ENCODE measurements around the gene TRMU.

DNA sequence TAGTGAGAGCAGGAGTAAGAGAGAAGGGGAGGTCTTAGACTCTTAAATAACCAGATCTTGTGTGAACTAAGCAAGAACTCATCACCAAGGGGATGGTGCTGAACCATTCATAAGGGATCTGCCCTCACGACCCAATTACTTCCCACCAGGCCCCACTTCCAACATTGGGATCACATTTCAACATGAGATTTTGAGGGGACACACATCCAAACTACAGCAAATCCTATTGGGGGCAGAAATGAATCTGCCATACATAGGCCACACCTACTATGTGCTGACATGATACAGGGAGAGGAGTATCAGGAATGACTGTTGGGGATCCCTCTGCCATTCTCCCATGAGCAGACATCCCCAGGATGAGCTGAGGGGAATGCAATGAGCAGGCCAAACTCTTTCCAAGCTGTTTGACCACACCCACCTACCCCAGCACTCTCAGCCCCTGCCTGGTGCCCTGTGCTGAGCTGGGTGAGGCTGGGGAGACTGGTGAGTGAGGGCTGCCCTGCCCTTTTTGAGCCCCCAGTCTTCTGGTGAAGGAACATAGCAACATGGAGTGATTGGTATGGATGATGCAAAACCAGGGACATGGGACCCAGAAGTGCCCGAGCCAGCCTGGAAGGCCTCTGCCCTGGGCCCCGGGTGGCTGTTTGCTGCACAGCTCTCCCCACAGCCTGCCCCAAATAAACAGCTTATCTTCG lies 40.1 kb upstream of the TRMU start:
- TF ChIP-seq, protein P1, sequence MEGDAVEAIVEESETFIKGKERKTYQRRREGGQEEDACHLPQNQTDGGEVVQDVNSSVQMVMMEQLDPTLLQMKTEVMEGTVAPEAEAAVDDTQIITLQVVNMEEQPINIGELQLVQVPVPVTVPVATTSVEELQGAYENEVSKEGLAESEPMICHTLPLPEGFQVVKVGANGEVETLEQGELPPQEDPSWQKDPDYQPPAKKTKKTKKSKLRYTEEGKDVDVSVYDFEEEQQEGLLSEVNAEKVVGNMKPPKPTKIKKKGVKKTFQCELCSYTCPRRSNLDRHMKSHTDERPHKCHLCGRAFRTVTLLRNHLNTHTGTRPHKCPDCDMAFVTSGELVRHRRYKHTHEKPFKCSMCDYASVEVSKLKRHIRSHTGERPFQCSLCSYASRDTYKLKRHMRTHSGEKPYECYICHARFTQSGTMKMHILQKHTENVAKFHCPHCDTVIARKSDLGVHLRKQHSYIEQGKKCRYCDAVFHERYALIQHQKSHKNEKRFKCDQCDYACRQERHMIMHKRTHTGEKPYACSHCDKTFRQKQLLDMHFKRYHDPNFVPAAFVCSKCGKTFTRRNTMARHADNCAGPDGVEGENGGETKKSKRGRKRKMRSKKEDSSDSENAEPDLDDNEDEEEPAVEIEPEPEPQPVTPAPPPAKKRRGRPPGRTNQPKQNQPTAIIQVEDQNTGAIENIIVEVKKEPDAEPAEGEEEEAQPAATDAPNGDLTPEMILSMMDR (optimal IDR thresholded peaks at IDR 0.05 in 1 of 3, IDR thresholded peaks at IDR 0.05 in 1 of 3, conservative IDR thresholded peaks at IDR 0.05 in 1 of 3; ENCODE audit: extremely low read depth in 1 of 3, insufficient read depth in 2 of 3, low read length in 3 of 3): no peak
- no peak for TF ChIP-seq EZH2 (IDR thresholded peaks at IDR 0.05; ENCODE audit: low read length)

All from keratinocyte (primary cell).